ENCODE data around the gene BLVRB.
"Not testable (repeated sequence)": the region's sequence is repeated elsewhere in the genome, so short reads cannot be mapped to it uniquely, and the experiment has no call there.

BLVRB gene

DNA sequence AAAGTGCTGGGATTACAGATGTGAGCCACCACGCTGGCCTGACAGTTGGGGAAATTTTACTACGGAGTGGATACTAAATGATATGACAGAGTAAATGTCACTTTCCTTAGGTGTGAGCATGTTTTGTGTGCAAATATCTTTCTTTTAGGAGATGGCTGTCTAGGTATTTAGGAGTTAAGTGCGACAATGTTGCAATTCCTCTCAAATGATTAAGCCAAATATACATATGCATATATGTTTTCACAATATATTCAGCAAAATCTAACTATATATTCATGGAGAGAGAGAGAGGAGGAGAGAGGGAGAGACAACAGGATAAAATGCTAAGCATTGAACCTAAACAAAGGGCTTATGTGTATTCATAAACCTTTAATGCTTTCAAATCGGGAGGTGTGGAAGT is 16.0 kb downstream of the BLVRB start:
- no peak for DNase-seq (ENCODE audit: low read depth)

DNA sequence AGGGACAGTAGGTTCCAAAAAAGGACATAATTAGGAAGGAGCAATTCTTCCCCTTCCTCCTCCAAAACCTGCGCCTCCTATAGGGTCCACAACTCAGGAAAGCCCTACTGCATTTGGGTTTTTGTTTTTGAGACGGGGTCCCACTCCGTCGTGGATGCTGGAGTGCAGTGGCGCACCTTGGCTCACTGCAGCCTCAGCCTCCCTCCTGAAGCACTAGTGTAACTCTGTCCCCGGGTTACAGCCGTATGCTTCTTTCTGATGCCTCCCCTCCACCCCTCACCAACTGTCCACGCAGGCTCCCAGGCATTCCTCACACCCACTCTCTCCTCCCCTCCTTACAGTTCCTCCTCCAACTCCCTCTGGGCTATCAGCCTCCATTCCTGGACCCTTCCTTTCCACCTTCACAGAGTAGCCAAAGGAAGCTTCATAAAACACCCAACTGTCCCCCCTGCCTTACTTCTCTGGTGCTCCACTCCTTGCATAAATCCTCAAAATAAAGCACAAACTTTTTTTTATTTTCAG is 19.2 kb downstream of the BLVRB start:
- no peak for DNase-seq (ENCODE audit: low read depth)

DNA sequence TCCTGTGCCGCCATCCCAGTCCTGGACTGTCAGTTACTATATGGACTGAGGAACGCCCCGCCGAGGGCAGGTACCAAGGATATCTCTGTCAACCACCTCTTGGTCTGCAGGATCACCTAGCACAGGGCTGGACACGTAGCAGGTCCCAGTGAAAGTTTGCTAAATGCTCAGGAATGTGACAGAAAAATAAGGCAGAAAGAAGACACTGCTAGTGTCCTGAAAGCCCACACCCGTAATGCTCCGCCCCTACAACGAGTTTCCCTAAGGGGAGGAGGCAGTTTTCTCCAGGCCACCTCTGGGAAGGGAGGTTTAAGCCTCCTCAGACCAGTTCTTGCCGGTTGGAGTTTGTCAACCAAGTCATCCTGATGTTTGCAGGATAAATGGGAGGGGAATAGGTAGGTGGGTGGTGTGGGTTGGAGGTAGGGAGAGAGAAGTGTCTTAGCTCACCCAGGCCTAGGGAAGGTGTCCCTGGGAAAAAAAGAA is 19.7 kb downstream of the BLVRB start:
- DNase-seq (ENCODE audit: low read depth) = peak; percentile 48

DNA sequence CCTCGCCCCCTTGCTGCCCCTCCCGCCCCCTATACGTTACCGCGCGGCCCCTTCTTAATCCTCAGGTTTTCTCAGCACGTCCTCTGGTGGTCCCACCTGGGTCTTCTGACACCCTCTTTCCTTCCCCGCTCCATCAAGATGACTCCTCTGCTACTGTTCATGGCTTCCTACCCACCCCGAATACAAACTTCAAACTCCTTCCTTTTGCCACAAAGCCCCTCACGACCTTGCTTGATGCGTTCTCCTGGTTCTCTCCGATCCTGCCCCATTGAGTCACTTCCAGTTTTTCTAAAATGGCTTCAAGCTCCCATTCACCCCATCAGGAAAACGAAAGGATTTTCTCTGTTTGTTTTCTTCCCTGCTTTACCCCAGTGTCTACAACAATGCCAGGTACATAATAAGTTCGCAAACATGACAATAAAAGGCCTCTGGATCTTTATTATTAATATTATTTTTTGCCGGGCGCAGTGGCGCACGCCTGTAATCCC is 20.7 kb downstream of the BLVRB start:
- no peak for DNase-seq (ENCODE audit: low read depth)

DNA sequence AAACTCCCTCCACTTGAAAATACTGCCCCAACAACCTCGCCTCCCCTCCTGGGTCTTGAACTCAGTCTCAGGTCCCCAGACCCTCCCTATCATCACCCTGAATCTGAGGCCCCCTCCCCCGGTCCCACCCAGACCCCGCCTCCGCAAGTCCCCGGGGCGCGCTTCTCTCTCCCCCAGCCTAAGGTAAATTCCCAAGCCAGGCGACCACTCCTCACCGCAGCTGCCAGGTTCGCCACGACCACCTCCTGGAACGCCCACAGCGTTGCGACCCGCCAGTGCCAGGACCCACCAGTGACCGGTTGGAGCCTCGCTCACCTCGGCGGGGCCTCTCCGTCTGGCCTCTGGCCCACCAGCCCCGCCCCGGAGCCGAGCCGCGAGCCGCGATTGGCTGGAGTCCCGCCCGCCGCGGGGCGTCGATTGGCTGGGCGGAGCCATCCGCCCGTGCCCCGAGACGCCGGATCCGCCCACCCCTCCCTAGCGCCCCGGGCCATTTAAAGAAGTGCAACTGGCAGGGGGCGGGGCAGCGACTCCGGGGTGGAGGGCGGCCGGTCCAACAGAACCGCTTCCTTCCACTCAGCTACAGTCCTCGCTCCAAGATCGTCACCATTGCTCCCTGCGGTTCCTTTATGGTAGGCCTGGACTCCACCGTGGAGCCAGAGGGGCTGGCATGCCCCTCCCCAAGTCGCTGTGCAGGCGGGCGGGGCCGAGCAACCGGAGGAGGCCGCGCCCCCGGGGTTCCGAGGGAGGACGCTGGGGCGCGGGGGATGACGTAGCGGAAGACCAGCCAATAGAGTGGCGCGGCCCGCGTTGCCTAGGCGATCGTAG is 21.3 kb downstream of the BLVRB start, which contains the start of gene SERTAD3:
Gene SERTAD3, minus strand, starts transcription at position 336 of the 825 bp plus-strand sequence. CDS start 2,255 bp downstream, outside the sequence.
- peak; percentile 94 for DNase-seq (ENCODE audit: low read depth)

DNA sequence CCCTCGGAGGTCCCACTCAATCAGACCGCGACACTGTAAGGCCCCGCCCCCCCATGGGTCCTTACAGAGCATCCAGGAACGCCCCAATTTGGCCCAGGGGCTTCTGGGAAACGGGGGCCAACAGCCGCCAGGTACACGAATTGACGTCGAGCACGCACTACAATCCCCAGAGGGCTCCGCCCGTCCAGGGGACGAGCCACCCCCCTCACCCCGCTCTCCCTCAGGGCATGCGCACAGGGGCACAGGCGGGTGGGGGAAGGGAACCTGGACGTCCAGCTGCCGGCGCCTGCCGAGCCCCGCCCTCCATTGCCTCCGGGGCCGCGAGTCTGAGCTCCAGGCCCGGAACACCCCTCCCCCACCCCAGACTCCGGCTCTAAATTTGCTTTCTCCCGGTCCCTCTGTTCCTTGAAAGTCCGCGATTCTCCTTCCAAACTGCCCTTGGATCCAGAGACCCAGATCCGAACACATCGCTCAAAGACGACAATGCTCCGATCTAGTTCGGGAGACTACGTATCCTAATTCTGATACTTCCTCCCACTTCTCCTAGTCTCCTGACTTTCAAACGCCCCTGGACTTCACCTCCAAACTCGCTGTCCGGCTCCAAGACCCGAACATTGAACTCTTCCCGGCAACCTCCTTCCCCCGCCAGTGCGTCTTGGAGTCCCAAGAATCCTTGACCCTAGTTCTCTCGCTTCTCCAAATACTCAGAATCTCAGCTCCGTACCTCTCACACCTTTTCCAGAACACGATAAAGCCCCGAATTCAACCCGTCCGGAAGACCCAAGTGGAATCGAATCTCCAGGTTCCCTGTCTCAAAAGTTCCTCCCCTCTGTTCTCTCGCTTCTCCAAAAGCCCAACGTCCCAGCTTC is 22.2 kb downstream of the BLVRB start:
- DNase-seq (ENCODE audit: low read depth) = peak; percentile 100

DNA sequence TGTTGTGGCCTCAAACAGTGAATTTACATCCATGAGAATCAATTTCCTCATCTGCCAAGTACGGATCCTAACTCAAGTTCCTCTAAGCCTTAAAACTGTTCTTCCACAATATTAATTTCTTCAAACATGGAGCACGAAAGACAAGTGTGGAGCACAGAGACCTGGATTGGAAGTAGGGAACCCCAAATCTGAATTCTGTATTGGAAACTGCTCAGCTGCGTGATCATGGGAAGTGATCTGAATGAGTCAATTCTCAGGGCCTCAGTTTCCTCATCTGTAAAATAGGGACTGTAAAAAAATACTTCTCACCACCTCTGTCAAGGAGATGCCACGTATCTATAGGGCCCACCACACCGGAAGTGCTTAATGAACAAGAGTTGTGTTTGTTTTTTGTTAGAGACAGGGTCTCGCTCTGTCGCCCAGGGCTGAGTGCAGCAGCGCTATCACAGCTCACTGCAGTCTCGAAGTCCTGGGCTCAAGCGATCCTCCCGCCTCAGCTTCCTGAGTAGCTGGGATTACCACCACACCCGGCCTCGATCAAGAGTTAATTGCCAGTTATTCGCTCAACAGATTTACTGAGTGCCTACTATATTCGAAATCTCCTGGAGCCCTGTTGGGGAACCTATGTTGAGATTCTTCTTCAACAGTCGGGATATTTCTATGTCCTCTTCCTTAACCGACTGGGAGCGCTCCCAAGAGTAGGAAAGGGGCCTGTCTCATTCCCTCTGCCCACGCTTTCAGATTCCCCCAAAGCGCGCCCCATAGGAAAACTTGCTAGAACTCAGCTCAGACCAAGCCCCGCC is 23.0 kb downstream of the BLVRB start:
- DNase-seq (ENCODE audit: low read depth) = no peak

DNA sequence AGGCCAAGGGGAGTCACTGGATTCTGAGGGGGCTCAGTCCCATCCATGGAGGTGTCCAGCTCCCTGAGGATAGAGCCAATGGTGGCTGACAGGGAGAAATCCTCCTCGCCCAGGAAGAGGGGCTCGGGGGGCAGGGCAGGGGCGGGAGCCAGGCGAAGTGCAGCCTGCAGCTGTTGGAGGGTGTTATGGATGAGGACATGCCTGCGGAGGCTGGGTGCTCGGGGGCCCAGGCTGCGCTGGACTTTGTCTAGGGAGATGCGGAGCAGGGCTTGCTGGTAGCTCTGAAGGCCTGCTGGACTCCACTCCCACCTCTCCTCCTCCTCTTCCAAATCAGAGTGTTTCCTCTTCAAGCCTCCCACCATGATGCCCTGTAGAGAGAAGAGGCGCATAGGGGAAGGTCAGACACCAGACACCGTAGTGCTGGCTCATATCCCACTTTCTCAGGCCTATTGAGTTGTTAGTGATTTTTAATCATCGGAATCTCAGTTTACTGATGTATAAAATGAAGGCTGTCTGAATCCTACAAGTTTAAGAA is 23.8 kb downstream of the BLVRB start:
- no peak for DNase-seq (ENCODE audit: low read depth)

DNA sequence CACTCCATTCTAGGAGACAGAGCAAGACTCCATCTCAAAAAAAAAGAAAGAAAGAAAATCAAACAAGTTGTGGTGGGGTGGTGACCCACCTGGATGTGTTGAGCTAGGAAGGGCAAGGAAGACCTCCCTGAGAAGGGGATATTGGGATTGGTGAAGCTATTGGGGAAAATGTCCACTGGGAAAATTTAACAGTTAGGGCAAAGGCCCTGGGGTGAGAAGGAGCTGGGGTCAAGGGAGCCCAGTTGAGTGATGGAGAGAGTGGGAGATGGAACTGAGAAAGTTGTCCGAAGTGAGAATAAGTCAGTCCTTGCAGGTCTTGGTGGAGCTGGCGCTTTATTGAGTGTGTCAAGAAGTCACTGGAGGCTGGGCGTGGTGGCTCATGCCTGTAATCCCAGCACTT is 27.3 kb downstream of the BLVRB start:
- no peak for DNase-seq (ENCODE audit: low read depth)

DNA sequence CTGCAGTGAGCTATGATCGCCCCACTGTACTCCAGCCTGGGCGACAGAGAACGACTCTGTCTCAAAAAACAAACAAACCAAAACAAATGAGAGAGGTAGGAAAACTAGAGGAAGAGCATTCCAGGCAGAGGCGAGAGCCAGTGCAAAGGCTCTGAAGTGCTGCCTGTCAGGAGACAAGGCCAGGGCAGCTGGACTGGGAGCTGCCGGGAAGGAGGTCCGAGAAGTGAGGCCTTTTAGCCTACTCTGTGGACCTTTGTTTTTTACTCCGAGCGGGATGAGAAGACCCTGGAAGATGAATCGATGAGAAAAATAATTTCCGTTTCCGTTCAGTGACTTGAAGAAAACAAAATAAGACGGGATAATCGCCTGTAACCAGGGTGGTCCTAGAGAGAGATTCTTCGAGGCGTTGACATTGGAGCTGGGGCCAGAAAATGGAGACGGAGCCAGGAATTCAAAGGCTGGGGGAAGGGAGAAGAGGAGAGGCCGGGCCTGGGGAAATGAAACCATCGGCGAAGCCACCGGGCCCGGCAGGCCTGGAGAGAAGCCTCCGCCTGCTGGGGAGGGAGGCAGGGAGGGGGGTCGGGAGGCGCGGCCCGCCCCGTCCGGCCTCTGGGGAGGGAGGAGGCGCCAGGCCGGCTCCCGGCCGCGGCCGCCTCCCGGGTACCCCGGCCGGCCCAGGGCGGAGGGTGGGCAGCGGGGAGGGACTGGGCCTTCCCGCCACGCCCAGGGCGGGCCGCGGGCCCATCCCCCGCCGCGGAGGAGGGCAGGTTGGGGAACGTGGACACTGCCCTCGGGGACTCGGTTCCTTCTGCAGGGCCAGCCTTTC is 31.9 kb downstream of the BLVRB start:
- peak; percentile 95 for DNase-seq (ENCODE audit: low read depth)

DNA sequence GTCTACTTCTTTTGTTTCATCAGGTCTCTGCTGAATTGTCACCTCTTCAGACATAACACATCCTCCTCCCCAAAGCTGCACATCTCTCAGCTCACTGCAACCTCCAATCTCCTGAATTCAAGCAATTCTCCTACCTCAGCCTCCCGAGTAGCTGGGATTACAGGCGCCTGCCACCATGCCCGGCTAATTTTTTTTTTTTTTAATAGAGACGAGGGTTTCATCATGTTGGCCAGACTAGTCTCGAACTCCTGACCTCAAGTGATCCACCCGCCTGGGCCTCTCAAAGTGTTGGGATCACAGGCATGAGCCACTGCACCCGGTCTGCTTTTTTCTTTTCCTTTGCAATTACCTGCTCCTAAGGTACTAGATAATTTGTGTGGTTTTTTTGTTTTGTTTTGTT is 32.8 kb downstream of the BLVRB start:
- DNase-seq (ENCODE audit: low read depth) = not testable (repeated sequence)

DNA sequence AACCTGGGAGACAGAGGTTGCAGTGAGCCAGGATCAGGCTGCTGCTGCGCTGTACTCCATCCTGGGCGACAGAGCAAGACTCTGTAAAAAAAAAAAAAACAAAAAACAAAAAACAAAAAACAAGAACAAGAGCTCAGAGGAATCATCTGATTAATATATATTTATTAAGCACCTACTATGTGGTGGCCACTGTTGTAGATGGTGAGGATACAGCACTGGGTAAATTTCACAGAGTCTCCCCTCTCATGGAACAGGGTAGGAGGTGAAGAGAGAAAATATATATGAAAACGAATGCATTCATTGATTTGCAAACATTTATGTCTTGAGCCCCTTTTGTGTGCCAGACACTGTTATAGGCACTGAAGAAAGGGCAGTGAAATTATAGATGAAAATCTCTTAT is 33.8 kb downstream of the BLVRB start:
- no peak for DNase-seq (ENCODE audit: low read depth)

DNA sequence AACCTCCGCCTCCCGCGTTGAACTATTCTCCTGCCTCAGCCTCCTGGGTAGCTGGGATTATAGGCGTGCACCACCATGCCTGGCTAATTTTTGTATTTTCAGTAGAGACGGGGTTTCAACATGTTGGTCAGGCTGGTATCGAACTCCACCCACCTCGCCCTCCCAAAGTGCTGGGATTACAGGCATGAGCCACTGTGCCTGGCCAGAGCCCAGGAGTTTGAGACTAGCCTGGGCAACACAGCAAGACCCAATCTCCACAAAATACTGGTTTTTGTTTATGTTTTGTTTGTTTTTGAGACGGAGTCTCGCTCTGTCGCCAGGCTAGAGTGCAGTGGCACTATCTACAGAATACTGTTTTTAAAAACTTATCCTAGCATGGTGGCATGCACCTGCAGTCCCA is 35.3 kb downstream of the BLVRB start:
- DNase-seq (ENCODE audit: low read depth) = not testable (repeated sequence)

DNA sequence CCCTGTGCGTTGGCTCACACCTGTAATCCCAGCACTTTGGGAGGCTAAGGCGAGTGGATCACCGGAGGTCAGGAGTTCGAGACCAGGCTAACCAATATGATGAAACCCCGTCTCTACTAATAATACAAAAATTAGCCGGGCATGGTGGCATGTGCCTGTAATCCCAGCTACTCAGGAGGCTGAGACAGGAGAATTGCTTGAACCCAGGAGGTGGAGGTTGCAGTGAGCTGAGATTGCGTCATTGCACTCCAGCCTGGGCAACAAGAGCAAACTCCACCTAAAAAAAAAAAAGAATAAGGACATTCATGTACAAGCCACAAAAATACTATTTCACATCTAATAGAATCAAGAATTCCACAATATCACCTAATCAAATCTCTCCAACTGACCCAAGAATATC is 37.3 kb downstream of the BLVRB start:
- not testable (repeated sequence) for DNase-seq (ENCODE audit: low read depth)

DNA sequence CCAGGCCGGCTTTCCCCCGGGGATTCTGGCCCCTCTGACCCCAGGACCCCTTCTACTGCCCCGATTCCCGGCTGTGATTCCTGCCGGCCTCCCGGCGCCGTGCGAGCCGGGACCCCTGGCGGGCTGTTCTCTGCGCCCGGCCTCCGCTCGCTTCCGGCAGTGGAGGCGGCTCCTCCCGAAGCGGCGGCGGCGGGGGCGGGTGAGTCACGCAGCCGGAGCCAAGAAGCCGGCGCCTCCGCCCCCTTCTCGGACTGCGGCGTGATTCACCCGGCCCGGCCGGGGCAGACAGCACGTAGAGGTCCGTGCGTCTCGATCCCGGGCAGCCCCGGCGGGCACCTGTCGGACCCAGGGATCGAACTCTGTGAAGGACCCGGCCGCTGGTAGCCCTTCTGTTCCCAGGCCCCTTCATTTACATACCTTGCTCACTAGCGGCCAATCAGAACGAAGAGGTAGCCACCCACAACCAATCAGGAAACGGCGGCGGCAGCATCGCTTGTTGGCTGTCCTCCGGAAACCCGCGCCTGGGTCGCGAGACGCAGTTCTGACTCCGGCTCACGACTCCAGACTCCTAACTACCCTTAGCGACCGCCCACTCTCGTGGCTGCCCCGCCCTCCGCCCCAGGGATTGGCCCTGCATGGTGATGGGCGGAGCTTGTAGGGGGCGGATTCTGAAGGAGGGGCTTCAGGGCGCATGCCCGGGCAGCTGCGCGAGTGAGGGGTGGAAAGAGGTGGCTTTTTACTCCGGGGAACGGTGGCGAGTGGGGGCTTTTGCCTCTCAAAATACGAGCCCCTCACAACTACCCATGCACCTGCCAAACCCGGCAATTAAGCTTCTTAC is 39.9 kb downstream of the BLVRB start, which contains the start of gene SERTAD1:
Gene SERTAD1, minus strand, starts transcription at position 543 of the 838 bp plus-strand sequence. CDS start 2,446 bp downstream, outside the sequence.
- peak; percentile 99 for DNase-seq (ENCODE audit: low read depth)

DNA sequence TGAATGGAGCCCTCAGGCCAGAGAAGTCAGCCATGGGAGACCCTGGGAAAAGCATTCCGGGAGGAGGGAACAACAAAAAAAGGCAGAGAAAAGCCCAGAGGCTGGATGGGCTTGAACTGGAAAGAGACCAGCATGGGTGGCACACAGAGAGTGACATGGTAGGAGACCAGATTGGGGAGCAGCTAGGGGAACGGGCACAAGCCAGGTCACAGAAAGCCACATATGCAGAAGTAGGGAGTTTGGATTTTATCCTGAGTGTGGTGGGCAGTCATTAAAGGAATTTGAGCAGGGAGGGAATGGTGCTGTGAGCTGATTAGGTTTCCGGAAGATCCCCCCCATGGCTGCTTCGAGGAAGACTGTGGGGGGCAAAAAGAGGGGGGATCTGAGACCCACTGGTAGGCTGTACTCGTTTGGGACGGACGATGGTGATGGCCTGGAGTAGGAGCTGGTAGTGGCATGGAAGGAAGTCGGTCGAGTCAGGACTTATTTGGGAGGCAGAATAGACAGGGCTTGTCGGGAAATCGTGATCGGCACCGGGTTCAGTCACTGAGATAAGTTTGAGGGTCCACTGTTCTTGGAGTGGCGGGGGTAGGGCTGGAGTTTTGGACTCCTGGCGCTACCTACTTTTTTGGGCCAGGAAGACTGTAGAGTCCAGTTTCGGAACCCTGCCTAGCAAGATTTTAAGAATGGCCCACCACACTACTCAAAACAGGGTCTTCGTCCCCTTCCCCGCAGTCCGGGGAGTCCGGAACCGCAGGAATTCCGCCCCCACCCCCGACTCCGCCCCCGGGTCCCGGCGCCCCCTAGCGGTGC is 40.7 kb downstream of the BLVRB start:
- peak; percentile 46 for DNase-seq (ENCODE audit: low read depth)

DNA sequence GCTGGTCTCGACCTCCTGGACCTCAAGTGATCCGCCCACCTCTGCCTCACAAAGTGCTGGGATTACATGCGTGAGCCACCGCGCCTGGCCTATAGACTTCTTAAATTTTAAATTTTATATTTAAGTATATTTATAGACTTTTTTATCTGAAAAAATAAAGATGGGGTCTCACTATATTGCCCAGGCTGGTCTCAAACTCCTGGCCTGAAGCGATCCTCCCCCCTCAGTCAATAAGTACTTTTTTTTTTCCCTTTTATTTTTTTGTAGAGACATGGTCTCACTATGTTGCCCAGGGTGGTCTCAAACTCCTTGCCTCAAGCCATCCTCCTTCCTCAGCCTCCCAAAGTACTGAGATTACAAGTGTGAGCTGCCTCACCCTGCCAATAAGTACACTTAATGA is 41.6 kb downstream of the BLVRB start:
- no peak for DNase-seq (ENCODE audit: low read depth)

Measured in EH (cell line).